Neutrophil (primary cell): ENCODE results near the gene DSCAML1.

ENCODE experiments used
- H3K27ac ChIP-seq: fragments of 200-600 bp; sonication (generic); 2 replicates; pipeline ENCODE4 v1.5.1; 2016; ENCODE audit warnings: mild to moderate bottlenecking, moderate library complexity
- H3K27me3 ChIP-seq: fragments of 200-600 bp; sonication (generic); 2 replicates; pipeline ENCODE4 v1.6.0; 2016; ENCODE audit warnings: mild to moderate bottlenecking
- H3K36me3 ChIP-seq: fragments of 200-600 bp; sonication (generic); 2 replicates; pipeline ENCODE4 v1.5.1; 2017
- H3K4me1 ChIP-seq, 2 experiments: fragments of 200-600 bp in 1 of 2; sonication (generic) in 1 of 2; 1 replicate in 1 of 2; 2 replicates in 1 of 2; pipeline versions ENCODE4 v1.5.1 to v1.6.1; 2013 to 2016; ENCODE audit warnings: low read depth in 1 of 2, low read length in 1 of 2, mild to moderate bottlenecking in 1 of 2, moderate library complexity in 1 of 2; ENCODE audit not compliant: control insufficient read depth in 1 of 2, insufficient read depth in 1 of 2
- H3K4me3 ChIP-seq, 2 experiments: fragments of 200-600 bp in 1 of 2; sonication (generic) in 1 of 2; 1 replicate in 1 of 2; 2 replicates in 1 of 2; pipeline ENCODE4 v1.5.1; 2013 to 2016; ENCODE audit warnings: low read depth in 1 of 2, low read length in 1 of 2, mild to moderate bottlenecking in 1 of 2, moderate library complexity in 1 of 2
- H3K9me3 ChIP-seq: fragments of 200-600 bp; sonication (generic); 2 replicates; pipeline ENCODE4 v1.5.1; 2016
- CTCF ChIP-seq: fragments of 200-600 bp; sonication (generic); IDR thresholded peaks from 2 replicates; pipeline ENCODE4 v1.5.1; 2016; ENCODE audit warnings: antibody characterized with exemption

DSCAML1 gene

GRCh38 chr11:117475716-117476530 is 321.1 kb downstream of the DSCAML1 start:
- Histone ChIP-seq H3K27me3 (no peaks in the 10 kb centered on the region), H3K36me3 (no peaks in the 10 kb centered on the region), H3K4me1 (no peaks in the 10 kb centered on the region), H3K9me3 (no peaks in the 10 kb centered on the region), H3K27ac (no peak overlapping the region), H3K4me3 (no peak overlapping the region)
- no peak for TF ChIP-seq CTCF

GRCh38 chr11:117473481-117474091 is 323.4 kb downstream of the DSCAML1 start:
- Histone ChIP-seq H3K27me3 (no peaks in the 10 kb centered on the region), H3K27ac (no peak overlapping the region), H3K4me3 (no peak overlapping the region), H3K36me3 (no peaks in the 10 kb centered on the region), H3K4me1 (no peaks in the 10 kb centered on the region), H3K9me3 (no peaks in the 10 kb centered on the region)
- TF ChIP-seq CTCF, result no peak

GRCh38 chr11:117471776-117472175 is 325.2 kb downstream of the DSCAML1 start:
- Histone ChIP-seq H3K4me3 (no peak overlapping the region), H3K9me3 (no peaks in the 10 kb centered on the region), H3K27me3 (no peaks in the 10 kb centered on the region), H3K36me3 (no peaks in the 10 kb centered on the region), H3K4me1 (no peaks in the 10 kb centered on the region), H3K27ac (no peak overlapping the region)
- TF ChIP-seq CTCF, result no peak

- no peak overlapping the region for H3K4me3 ChIP-seq
- TF ChIP-seq CTCF, result no peak
- H3K9me3 ChIP-seq, result no peaks in the 10 kb centered on the region
- H3K4me1 ChIP-seq, result no peaks in the 10 kb centered on the region
- H3K27me3 ChIP-seq, result no peaks in the 10 kb centered on the region
- no peaks in the 10 kb centered on the region for H3K36me3 ChIP-seq
- no peak overlapping the region for H3K27ac ChIP-seq
Measured at GRCh38 chr11:117470576-117470975, 326.4 kb downstream of the DSCAML1 start.

GRCh38 chr11:117468888-117469287 is 328.1 kb downstream of the DSCAML1 start:
- Histone ChIP-seq H3K9me3 (no peaks in the 10 kb centered on the region), H3K27me3 (no peaks in the 10 kb centered on the region), H3K27ac (no peak overlapping the region), H3K4me3 (no peak overlapping the region), H3K4me1 (no peaks in the 10 kb centered on the region), H3K36me3 (no peaks in the 10 kb centered on the region)
- TF ChIP-seq CTCF, result no peak
